Adipose tissue (tissue), 3 donors: ENCODE measurements around the gene ABLIM1. TPM values are rescaled to one million over a fixed set of nuclear protein-coding genes. Genes with fewer than 3 reads are reported as not detected.

Experiments
- H3K27ac ChIP-seq: one replicate; pipeline ENCODE4 v1.5.1; 2013; ENCODE audit warnings: low read depth, low read length
- WGBS, 3 donors: extraction: QIAGEN DNeasy Blood & Tissue Kit; methylation state at CpG; one replicate each; pipeline ENCODE4 v1.1.7; 2013; 5-methylcytosine and 5-hydroxymethylcytosine counted together
- polyA plus RNA-seq, 3 donors: library from polyadenylated mRNA; stranded (reverse); fragments of 200-250 nt; gene quantifications; one replicate each; pipeline ENCODE4 v1.2.3, GENCODE V29; 2013
- donor health status: healthy with polysubstance abuse.
- donor health status: Bipolar disorder and iron deficiency.
- donor health status: healthy.

The ABLIM1 gene
- polyA plus RNA-seq, 3 donors = 13.0 to 50.6 (median 32.9) TPM

DNA sequence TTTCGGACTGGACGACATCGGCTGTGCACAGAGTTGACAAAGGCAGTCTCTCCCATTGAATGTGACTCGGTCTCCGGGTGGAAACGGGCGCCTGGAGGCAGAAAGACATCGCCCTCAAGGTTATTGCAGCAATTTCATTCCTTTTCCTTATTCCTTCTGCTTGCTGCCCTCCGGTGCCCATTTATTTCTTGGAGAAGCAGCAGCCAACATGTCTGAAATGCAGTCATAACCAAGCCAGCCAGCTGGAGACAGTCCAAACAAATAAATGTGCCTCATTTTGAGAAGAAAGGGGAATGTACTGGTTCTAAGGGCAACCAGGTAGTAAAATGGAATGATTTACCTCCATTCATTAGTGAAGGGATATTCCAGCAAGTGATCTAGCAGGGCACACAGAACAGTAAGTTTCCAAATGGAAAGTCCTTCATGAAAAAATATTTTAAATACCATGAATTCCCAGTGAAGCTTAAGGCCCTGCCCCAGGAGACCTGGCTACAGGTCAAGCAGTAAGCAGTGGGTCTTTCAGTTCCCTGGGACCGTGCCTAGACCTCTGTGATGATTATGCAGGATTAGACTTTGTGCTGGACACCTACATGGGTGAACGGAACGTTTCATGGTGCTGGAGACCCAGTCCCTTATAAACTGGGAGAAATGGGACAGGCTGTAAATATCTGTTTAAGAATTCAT, 86.6 kb downstream of the ABLIM1 start:
- WGBS, 3 donors = 83 to 84% (median 83%) methylated on average over 12 of the region's 12 CpGs
- H3K27ac ChIP-seq = no peak overlapping the region

DNA sequence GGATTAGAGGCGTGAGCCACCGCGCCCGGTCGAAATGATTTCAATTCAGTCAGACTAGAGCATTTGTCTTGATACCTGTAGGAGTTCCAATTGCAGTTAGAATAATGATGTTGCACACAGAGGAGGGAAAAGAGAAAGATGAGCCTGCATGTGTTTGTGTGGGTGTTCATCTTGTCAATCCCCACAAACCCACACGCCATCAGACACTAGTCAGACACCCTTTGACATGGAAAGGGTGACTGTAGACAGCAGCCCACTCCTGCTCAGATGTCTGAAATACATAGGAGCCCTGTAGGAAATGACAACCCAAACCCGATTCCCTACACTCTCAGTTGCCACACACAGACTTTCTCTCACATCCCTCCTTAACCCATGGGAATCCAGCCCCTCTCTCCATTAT, 92.0 kb downstream of the ABLIM1 start:
- no peak overlapping the region for H3K27ac ChIP-seq
- 94 to 99% (median 95%) methylated on average over 7 of the region's 7 CpGs for WGBS, 3 donors

DNA sequence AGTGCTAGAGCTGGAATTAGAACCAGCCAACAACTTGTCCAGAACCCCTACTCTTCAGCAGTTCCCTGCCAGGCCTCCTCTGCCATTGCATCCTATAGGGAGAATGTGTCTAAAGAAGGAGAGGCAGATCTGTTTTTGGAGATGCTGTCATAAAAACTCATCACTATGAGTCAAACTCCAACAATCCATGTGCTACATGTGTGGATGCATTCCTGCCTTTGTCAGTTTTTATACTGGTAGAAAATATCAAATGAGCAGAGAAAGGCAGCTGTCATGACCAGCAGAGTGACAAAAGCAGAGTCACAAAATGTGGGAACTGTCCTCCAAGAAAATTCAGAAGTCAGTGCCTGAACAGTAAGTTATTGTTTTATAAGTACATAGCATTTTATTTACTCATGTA, 93.0 kb downstream of the ABLIM1 start:
- no peak overlapping the region for H3K27ac ChIP-seq

DNA sequence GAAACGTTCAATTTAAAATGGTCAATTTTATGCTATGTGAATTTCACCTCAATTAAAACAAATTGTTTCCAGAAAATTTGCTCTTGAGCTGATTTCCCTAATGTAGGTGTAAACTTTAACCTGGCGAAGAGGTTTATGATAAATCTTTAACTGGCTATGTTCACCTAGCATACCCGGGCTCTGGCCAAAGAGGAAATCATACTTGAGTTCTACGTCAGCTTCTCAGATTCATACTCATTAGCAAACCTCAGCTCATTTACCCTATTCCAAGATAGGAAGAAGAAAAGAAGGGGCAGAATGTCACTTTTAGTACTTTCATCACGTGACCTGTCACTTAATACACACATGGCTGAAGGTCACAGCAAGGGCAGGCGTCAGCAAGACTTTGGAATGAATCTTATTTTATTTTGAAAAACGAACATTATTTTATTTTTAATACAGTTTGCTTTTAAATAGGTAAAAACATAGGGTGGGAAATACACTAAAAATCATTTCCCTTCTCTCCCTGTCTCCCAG, 97.0 kb downstream of the ABLIM1 start:
- WGBS, 3 donors = 61 to 83% (median 76%) methylated on average over 7 of the region's 7 CpGs
- no peak overlapping the region for H3K27ac ChIP-seq

DNA sequence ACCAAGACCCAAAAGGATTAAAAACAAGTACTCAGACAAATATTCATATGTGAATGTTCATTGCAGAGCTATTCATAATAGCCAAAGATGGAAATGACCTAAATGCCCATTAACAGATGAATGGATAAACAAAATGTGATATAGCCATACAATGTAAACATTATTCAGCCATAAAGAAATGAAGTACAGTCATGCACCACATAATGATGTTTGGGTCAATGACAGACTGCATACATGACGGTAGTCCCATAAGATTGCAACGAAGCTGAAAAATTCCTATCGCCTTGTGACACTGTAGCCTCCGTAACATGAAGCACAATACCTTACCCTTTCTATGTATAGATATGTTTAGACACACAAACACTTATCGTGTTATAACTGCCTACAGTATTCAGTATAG, 97.9 kb downstream of the ABLIM1 start:
- whole genome bisulfite sequencing, 3 donors = 86 to 95% (median 88%) methylated on average over 5 of the region's 5 CpGs
- H3K27ac ChIP-seq = no peak overlapping the region

DNA sequence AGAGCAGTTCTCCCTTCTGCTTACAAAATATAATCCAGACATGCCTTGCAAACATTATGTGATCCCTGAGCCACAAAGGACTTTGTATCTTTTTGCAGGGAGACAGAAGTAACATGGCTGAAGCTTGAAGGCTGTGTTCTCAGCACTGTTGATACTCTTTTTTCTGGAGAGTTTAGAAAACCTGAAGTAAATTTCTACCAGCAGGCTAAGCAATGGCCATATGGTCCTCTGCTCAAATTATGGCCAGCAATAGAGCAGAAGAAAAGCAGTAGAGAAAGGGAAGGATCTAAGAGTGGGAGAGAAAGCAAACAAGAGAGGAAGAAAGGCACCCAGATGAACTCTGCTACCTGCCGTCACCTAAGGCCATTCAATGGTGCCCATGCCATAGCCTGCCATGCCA, 98.4 kb downstream of the ABLIM1 start:
- WGBS, 3 donors = 89 to 95% (median 95%) methylated on average over 1 of the region's 1 CpG
- H3K27ac ChIP-seq = no peak overlapping the region

DNA sequence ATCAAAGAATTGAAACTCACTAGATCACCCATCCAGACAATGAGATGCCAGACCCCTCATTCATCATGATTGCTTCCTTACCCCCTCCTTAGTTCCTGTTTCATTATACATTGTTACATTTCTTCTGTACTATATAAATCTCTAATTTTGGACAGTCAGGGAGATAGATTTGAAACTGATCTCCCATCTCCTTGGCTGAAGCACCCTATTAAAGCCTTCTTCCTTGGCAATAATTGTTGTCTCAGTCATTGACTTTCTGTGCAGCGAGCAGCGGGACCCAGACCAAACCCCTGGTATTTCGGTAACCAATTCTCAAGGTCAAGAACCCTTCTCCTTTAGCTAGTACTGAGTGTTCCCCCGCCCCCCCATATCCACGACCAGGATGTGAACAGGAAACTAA, 100.2 kb downstream of the ABLIM1 start:
- no peak overlapping the region for H3K27ac ChIP-seq
- 91 to 98% (median 92%) methylated on average over 5 of the region's 5 CpGs for WGBS, 3 donors

DNA sequence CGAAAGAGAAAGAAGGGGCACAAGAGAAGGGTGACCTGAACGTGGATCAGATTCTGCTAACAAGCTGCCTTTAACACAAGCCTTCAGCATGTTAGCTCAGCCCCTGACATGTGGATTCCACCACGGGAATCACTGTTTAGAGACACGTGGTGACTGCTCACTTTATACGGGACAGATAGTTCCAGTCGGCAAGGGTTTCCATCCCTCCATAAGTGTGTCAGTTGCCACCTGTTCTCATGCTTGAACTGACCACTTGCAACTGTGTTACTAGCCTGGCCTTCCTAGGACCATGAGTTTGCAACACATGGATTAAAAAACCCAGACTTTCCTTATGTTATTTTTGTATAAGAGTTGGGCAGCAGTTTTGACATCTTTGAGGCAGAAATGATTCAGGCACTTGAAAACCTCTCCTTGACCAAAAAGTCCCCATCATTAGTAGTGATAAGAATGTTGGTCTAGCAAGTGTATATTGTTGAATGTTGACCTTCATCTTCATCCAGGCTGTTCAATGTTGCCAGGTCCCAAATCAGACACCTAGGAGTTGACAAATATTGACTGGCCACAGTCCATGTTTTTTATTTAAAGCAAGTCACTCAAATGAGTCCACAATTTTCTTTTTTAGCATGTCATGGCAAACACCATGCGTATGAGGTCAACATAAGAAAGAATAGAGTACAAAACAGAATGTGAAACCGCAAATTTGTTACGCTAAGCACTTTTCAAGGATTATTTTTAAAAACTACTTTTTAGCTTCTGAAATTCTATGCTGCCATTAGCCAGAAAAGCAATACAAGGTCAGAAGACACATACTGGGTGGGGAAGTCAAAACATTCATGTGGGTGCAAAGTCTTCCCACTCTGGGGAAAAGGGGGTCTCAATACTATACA, 101.6 kb downstream of the ABLIM1 start:
- H3K27ac ChIP-seq = no peak overlapping the region
- 81 to 94% (median 85%) methylated on average over 9 of the region's 9 CpGs for WGBS, 3 donors

DNA sequence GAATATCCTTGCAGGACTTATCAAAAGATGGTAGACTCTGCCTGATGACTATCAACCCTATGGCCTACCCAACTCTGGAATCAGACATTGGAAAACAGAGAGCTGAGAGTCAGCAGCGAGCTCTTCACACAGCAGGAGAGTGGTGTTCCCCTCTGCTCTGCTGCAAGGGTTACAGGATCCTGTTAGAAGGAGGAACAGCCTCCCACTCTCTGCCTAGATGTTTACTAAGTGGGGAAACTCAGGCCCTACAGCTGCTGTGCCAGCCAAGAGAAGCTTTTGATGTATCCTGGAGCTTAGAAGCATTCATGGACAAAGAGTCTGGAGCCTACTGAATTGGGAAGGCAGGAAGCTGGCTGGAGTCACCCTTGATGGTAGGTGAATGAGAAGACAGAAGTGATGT, 104.6 kb downstream of the ABLIM1 start:
- 82 to 100% (median 95%) methylated on average over 1 of the region's 1 CpG for WGBS, 3 donors
- no peak overlapping the region for H3K27ac ChIP-seq

DNA sequence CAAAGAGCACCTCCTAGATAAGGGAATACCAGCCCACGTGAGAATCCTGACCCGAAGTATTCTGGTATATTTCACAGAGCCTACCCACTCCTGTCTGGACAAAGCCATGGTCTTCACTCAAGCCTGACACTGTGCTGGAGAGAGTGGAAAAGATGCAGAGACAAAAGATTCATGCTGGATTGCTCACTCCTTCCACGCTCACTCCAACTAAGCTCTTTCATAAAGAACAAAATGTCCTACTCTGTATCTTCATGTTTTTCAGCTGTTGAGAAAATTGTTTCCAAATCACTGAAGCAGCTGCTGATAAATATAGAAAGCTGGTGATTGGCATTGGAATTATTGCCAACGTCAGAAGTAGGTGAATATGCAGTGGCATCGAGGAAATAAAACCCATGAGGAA, 106.0 kb downstream of the ABLIM1 start:
- 44 to 75% (median 66%) methylated on average over 5 of the region's 5 CpGs for WGBS, 3 donors
- H3K27ac ChIP-seq = no peak overlapping the region

DNA sequence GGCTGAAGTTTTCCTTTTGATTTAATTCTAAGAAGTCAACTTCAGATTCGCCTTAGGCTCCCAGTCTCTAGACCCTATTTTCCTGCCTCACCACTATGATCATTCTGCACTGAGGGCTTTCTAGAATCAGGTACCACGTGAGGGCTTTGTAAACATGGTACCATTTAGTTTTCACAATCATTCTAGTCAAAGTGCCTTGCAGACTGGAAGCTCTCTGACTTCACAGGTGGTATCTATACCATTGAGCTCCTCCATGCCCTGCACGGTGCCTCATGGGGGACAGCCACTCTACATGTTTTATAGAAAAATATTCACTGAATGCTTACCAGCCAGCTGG, 106.5 kb downstream of the ABLIM1 start:
- H3K27ac ChIP-seq = no peak overlapping the region
- WGBS, 3 donors = 36 to 66% (median 61%) methylated on average over 3 of the region's 3 CpGs

DNA sequence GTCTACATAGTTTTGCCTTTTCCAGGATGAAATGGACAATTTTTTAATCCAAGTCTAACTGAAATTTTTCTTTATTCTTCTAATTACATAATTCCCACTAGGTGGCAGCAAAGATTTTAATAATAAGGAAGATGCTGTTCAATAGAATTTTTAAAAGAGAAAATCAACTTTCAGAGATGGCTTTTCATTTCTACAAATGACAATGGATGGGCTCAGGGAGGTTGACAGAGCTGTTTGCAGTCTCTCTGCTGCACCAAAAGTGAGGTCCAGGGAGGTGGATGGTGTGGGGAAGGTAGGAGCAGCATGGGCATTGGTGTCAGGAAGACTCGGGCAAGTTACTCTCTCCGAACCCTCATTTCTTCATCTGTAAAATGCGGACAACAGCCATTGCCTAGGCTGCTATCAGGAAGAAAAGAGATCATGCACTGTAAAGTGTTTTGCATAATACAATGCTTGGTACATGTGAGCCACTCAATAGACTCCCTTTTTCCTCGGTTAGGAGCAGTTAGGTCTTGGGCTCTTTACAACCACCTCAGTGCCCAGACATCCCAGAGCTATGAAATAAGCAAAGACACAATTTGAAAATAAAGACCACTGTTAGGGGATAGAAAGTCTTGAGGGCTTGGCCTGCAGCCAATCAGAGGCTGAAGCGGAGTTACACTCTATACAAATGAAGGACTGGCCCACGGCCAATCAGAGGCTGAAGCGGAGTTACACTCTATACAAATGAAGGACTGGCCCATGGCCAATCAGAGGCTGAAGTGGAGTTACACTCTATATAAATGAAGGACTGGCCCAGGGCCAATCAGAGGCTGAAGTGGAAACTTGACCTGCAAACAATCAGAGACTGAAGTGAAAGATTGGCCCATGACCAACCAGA, 107.1 kb downstream of the ABLIM1 start:
- H3K27ac ChIP-seq = no peak overlapping the region
- WGBS, 3 donors = 35 to 56% (median 56%) methylated on average over 7 of the region's 7 CpGs

DNA sequence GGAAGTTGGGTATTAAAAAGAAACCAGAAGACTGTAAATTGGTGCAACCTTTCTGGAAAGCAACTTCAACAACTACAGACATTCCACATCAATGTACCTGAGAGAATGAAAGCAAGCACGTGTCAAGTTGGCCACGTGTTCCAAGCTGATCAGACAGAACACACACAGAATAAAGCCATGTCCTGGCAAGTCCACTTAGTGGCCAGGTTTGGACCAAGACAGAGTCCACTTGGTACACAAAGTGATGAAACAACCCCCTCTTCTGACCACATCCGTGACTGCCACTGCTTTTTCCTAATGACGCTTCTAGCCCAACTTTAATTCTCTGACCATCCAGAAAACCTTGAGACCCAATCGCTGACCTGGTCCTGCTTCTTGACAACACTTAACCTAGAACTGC, 109.4 kb downstream of the ABLIM1 start:
- no peak overlapping the region for H3K27ac ChIP-seq

DNA sequence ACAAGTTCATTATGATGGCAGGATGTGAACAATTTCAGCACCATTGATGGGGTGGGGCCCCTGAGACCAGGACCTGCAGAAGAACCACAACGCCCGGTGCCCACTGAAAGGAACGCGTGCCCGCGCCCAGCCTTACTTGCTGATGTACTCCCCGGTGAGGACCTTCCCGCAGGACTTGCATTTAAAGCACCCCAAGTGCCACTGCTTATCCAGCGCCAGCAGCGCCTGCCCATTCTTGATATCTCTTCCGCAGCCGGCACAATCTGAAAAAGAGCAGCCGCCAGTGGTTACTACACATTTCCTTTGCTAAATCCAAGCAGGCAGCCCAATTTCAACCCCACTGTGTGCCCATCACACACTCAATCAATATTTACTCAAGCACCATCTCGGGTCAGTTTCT, 110.6 kb downstream of the ABLIM1 start:
- WGBS, 3 donors = 68 to 86% (median 72%) methylated on average over 14 of the region's 14 CpGs
- no peak overlapping the region for H3K27ac ChIP-seq

More for the DNA sequence above, 109.4 kb downstream of the ABLIM1 start:
- 35 to 63% (median 52%) methylated on average over 5 of the region's 5 CpGs for WGBS, 3 donors

DNA sequence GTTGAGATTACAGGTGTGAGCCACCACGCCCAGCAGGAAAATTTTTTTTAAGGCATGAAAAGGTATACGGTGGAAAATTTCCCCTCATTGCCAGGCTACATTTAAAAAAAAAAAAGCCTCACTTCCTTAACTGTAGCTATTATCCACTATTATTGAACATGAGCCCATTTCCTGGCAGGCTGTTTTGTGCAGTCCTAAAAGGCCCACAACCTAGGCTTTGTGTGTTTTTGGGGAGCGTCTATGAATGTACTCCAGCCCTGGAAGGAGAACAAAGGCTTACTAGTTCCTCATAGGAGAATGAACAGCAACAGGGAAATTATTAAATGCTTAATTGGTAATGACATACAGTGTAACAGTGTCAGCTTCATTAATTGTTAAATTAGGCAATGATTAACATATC, 111.0 kb downstream of the ABLIM1 start:
- WGBS, 3 donors = 61 to 77% (median 75%) methylated on average over 3 of the region's 3 CpGs
- H3K27ac ChIP-seq = no peak overlapping the region

DNA sequence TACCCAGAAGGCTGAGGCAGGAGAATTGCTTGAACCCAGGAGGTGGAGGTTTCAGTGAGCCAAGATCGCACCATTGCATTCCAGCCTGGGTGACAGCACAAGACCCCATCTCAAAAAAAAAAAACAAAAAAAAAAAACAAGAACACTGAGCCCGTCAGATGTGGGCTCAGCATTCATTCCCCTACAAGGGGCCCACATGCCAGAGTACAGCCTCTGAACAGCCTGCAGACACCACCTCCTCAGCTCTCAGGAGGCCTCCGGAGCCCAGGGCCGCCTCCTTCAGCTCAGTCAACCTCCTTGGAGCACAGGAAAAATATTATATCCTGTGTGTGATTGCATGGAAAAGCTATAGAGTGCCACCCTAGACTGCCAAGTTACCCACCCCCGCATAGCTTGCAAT, 112.3 kb downstream of the ABLIM1 start:
- no peak overlapping the region for H3K27ac ChIP-seq
- 93 to 98% (median 94%) methylated on average over 5 of the region's 5 CpGs for WGBS, 3 donors

DNA sequence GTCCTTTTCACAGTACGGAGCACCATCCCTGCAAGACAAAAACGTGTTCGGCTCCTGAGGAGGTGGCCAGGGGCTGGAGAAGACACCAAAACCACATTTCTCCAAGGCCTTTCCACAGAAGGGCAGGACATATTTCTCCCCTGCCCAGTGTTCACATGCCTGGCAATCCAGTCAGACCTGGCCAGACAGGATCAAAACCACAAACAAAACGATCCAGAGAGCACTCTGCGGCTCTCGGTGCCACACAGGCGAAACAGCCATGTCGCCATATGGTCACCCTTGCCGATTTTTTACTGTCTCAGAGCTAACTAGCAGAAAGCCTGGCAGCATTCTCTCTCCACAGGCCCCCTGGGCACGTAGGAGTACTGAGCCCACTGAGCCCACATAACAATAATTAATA, 113.0 kb downstream of the ABLIM1 start:
- no peak overlapping the region for H3K27ac ChIP-seq
- WGBS, 3 donors = 84 to 92% (median 84%) methylated on average over 10 of the region's 10 CpGs

DNA sequence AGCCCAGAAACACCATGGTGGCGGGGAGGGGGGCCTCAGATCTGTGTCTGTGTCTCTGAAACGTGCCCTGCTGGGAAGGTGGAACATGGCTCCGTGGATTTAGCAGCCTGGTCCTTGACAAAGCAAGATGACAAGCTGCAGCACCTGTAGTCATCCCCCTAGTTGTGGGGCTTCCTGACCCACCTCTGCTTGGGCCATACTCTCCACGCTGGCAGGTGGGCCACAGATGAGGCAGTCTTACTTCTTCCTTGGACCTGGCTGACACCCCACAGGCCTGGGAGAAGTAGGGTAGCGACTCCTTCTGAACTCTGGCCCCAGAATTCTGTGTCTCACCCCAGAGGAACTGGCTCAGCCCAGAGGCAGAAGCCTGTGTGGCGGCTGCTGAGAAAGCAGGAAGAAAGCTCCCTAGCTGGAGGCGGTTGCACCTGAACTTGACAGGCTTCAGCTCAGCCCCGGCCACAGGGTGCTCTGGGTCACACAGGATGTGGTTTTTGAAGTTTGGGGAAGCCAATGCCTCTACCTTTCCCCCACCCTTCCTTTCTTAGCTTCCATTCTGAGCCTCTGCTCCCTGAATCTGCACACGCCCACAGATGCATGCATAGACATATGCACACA, 113.9 kb downstream of the ABLIM1 start:
- H3K27ac ChIP-seq = no peak overlapping the region
- WGBS, 3 donors = 56 to 71% (median 58%) methylated on average over 9 of the region's 9 CpGs
